MM.1S (cell line): ENCODE measurements around the gene INHBE.

ENCODE experiments used
- DNase-seq: peaks from one replicate; pipeline ENCODE4 v3.0.0-alpha.2; 2015
- H2AFZ ChIP-seq: fragments of 300-600 bp; sonication (generic); 2 replicates; pipeline ENCODE4 v1.6.0; 2016; ENCODE audit warnings: antibody characterized with exemption, low read length
- H3F3A ChIP-seq: fragments of 300-600 bp; sonication (generic); 2 replicates; pipeline ENCODE4 v1.6.1; 2016; ENCODE audit warnings: mild to moderate bottlenecking, antibody characterized with exemption, low read length, moderate library complexity, mixed read lengths; ENCODE audit not compliant: insufficient read depth
- H3K27ac ChIP-seq: fragments of 300-600 bp; sonication (generic); 2 replicates; pipeline ENCODE4 v1.5.1; 2016; ENCODE audit warnings: mild to moderate bottlenecking, low read length
- H3K27me3 ChIP-seq: fragments of 300-600 bp; sonication (generic); replicated peaks from 2 replicates; pipeline ENCODE4 v1.6.0; 2016; ENCODE audit warnings: low read length; ENCODE audit not compliant: insufficient read depth
- H3K36me3 ChIP-seq: fragments of 300-600 bp; sonication (generic); replicated peaks from 2 replicates; pipeline ENCODE4 v1.6.1; 2016; ENCODE audit warnings: mild to moderate bottlenecking, low read length, mixed read lengths; ENCODE audit not compliant: insufficient read depth
- H3K4me1 ChIP-seq: fragments of 300-600 bp; sonication (generic); 2 replicates; pipeline ENCODE4 v1.6.1; 2016; ENCODE audit warnings: low read length, mixed read lengths
- H3K4me2 ChIP-seq: fragments of 300-600 bp; sonication (generic); 2 replicates; pipeline ENCODE4 v1.6.0; 2016; ENCODE audit warnings: low read depth, low read length
- H3K4me3 ChIP-seq: fragments of 300-600 bp; sonication (generic); 2 replicates; pipeline ENCODE4 v1.5.1; 2016; ENCODE audit warnings: low read length, mixed read lengths
- H3K79me2 ChIP-seq: fragments of 300-600 bp; sonication (generic); 2 replicates; pipeline ENCODE4 v1.6.1; 2016; ENCODE audit warnings: mixed run types, low read length, mixed read lengths
- H3K9ac ChIP-seq: fragments of 300-600 bp; sonication (generic); 2 replicates; pipeline ENCODE4 v1.6.1; 2016; ENCODE audit warnings: low read length, mixed read lengths
- H3K9me2 ChIP-seq: fragments of 300-600 bp; sonication (generic); replicated peaks from 2 replicates; pipeline ENCODE4 v1.6.1; 2016; ENCODE audit warnings: mild to moderate bottlenecking, low read length, mixed read lengths; ENCODE audit not compliant: insufficient read depth
- H3K9me3 ChIP-seq: fragments of 300-600 bp; sonication (generic); replicated peaks from 2 replicates; pipeline ENCODE4 v1.6.1; 2016; ENCODE audit warnings: mild to moderate bottlenecking, low read length, mixed read lengths; ENCODE audit not compliant: insufficient read depth
- H4K20me1 ChIP-seq: fragments of 300-600 bp; sonication (generic); 2 replicates; pipeline ENCODE4 v1.6.1; 2016; ENCODE audit warnings: mild to moderate bottlenecking, low read length, moderate library complexity, mixed read lengths; ENCODE audit not compliant: insufficient read depth
- CTCF ChIP-seq: fragments of 300-600 bp; sonication (generic); IDR thresholded peaks from 2 replicates; pipeline ENCODE4 v1.5.1; 2016; ENCODE audit warnings: antibody characterized with exemption, low read length, mixed read lengths
- EZH2 ChIP-seq: fragments of 300-600 bp; sonication (generic); optimal IDR thresholded peaks from 2 replicates; pipeline ENCODE3; 2017; ENCODE audit warnings: low read depth, mild to moderate bottlenecking, antibody characterized with exemption, low read length, mixed read lengths
- EZH2phosphoT487 ChIP-seq: fragments of 300-600 bp; sonication (generic); IDR thresholded peaks from 2 replicates; pipeline ENCODE4 v1.6.1; 2018; ENCODE audit warnings: antibody characterized with exemption, low read length

INHBE gene

GRCh38 chr12:57415088-57415487 is 40.0 kb upstream of the INHBE start:
- no peaks in the 10 kb centered on the region for H3K27me3 ChIP-seq
- H3K36me3 ChIP-seq: no peaks in the 10 kb centered on the region
- no peak overlapping the region for H3K4me2 ChIP-seq
- H3F3A ChIP-seq: no peaks in the 10 kb centered on the region
- H3K9me3 ChIP-seq: no peaks in the 10 kb centered on the region
- no peaks in the 10 kb centered on the region for H3K4me1 ChIP-seq
- no peak overlapping the region for H3K4me3 ChIP-seq
- H3K27ac ChIP-seq: no peak overlapping the region
- no peak for TF ChIP-seq EZH2
- TF ChIP-seq EZH2phosphoT487: no peak
- no peak for TF ChIP-seq CTCF
- DNase-seq: no peak
- H3K9ac ChIP-seq: no peak overlapping the region
- H3K79me2 ChIP-seq: no peaks in the 10 kb centered on the region
- H3K9me2 ChIP-seq: no peaks in the 10 kb centered on the region
- H2AFZ ChIP-seq: no peak overlapping the region
- no peaks in the 10 kb centered on the region for H4K20me1 ChIP-seq

GRCh38 chr12:57416039-57416996 is 38.8 kb upstream of the INHBE start:
- Histone ChIP-seq H3K79me2 (no peaks in the 10 kb centered on the region), H4K20me1 (no peaks in the 10 kb centered on the region)

GRCh38 chr12:57418255-57418654 is 36.9 kb upstream of the INHBE start:
- Histone ChIP-seq H3K36me3 (no peaks in the 10 kb centered on the region), H3F3A (no peaks in the 10 kb centered on the region), H2AFZ (no peak overlapping the region), H4K20me1 (no peaks in the 10 kb centered on the region), H3K79me2 (no peaks in the 10 kb centered on the region), H3K4me3 (no peak overlapping the region), H3K4me1 (no peaks in the 10 kb centered on the region), H3K9ac (no peak overlapping the region), H3K9me2 (no peaks in the 10 kb centered on the region), H3K4me2 (no peak overlapping the region), H3K9me3 (no peaks in the 10 kb centered on the region), H3K27me3 (no peaks in the 10 kb centered on the region), H3K27ac (no peak overlapping the region)
- TF ChIP-seq EZH2phosphoT487 (no peak), EZH2 (no peak)
- no peak for DNase-seq

More at GRCh38 chr12:57416039-57416996, 38.8 kb upstream of the INHBE start:
- H3K9me3 ChIP-seq: no peaks in the 10 kb centered on the region
- H3K4me1 ChIP-seq: no peaks in the 10 kb centered on the region
- H3F3A ChIP-seq: no peaks in the 10 kb centered on the region
- H3K4me2 ChIP-seq: no peak overlapping the region
- H3K27ac ChIP-seq: no peak overlapping the region
- no peaks in the 10 kb centered on the region for H3K9me2 ChIP-seq
- no peak for DNase-seq
- no peaks in the 10 kb centered on the region for H3K27me3 ChIP-seq
- H3K9ac ChIP-seq: no peak overlapping the region
- H3K36me3 ChIP-seq: no peaks in the 10 kb centered on the region
- no peak overlapping the region for H2AFZ ChIP-seq
- no peak overlapping the region for H3K4me3 ChIP-seq
- no peak for TF ChIP-seq EZH2phosphoT487

GRCh38 chr12:57419495-57419894 is 35.6 kb upstream of the INHBE start:
- Histone ChIP-seq H3K4me2 (no peak overlapping the region), H3K36me3 (no peaks in the 10 kb centered on the region), H3K9me2 (no peaks in the 10 kb centered on the region), H3K9me3 (no peaks in the 10 kb centered on the region), H3K9ac (no peak overlapping the region), H3K4me1 (no peaks in the 10 kb centered on the region), H2AFZ (no peak overlapping the region), H3K27me3 (no peaks in the 10 kb centered on the region), H3K79me2 (no peaks in the 10 kb centered on the region; the same call in 1 of the 2 replicates), H3F3A (no peaks in the 10 kb centered on the region), H3K27ac (no peak overlapping the region), H3K4me3 (no peak overlapping the region), H4K20me1 (no peaks in the 10 kb centered on the region)
- DNase-seq: no peak
- TF ChIP-seq EZH2phosphoT487 (no peak), EZH2 (no peak), CTCF (no peak)
